Muscle layer of duodenum (tissue), 2 donors: Measurements from ENCODE around the gene MN1.

Experiments used
- H3K27ac ChIP-seq: one replicate; pipeline ENCODE4 v1.7.0; 2013; ENCODE audit warnings: mild to moderate bottlenecking, low read length
- H3K27me3 ChIP-seq: one replicate; pipeline ENCODE4 v1.7.0; 2013; ENCODE audit warnings: low read depth, mild to moderate bottlenecking, control low read depth, low read length
- H3K36me3 ChIP-seq, 2 donors: one replicate each; pipeline ENCODE4 v1.7.0; 2013; ENCODE audit warnings: low read length in 2 of 2, control low read depth in 1 of 2, mild to moderate bottlenecking in 1 of 2; ENCODE audit not compliant: insufficient read depth in 2 of 2, control insufficient read depth in 1 of 2
- H3K4me1 ChIP-seq, 2 donors: one replicate each; pipeline ENCODE4 v1.7.0; 2013; ENCODE audit warnings: low read length in 2 of 2, mild to moderate bottlenecking in 2 of 2, control low read depth in 1 of 2, moderate library complexity in 1 of 2; ENCODE audit not compliant: insufficient read depth in 2 of 2, control insufficient read depth in 1 of 2
- H3K4me3 ChIP-seq, 2 donors: one replicate each; pipeline ENCODE4 v1.7.0; 2013; ENCODE audit warnings: low read length in 2 of 2, low read depth in 1 of 2, mild to moderate bottlenecking in 1 of 2
- H3K9me3 ChIP-seq, 2 donors: one replicate each; pipeline ENCODE4 v1.7.0; 2013; ENCODE audit warnings: low read length in 2 of 2, control low read depth in 1 of 2, mild to moderate bottlenecking in 1 of 2; ENCODE audit not compliant: control insufficient read depth in 1 of 2
- donor health status: healthy.

The MN1 gene

GRCh38 chr22:27842201-27842600 is 40.6 kb upstream of the MN1 start:
- no peaks in the 10 kb centered on the region for H3K27me3 ChIP-seq
- no peaks in the 10 kb centered on the region for H3K9me3 ChIP-seq
- no peak overlapping the region for H3K4me3 ChIP-seq
- H3K4me1 ChIP-seq: peaks cover 0 to 21% of the 10 kb centered on the region in 2 donors
- H3K27ac ChIP-seq: no peak overlapping the region
- peaks cover 0 to 13% of the 10 kb centered on the region in 2 donors for H3K36me3 ChIP-seq

GRCh38 chr22:27840436-27840835 is 38.9 kb upstream of the MN1 start:
- Histone ChIP-seq H3K27ac (no peak overlapping the region), H3K9me3 (no peaks in the 10 kb centered on the region), H3K27me3 (no peaks in the 10 kb centered on the region), H3K36me3 (peaks cover 0 to 9% of the 10 kb centered on the region in 2 donors), H3K4me3 (no peak overlapping the region), H3K4me1 (peaks cover 0 to 18% of the 10 kb centered on the region in 2 donors)

GRCh38 chr22:27839057-27839660 is 37.6 kb upstream of the MN1 start:
- no peaks in the 10 kb centered on the region for H3K27me3 ChIP-seq
- H3K27ac ChIP-seq: no peak overlapping the region
- H3K9me3 ChIP-seq: no peaks in the 10 kb centered on the region
- H3K4me3 ChIP-seq: no peak overlapping the region
- H3K4me1 ChIP-seq: peaks cover 0 to 14% of the 10 kb centered on the region in 2 donors
- peaks cover 0 to 9% of the 10 kb centered on the region in 2 donors for H3K36me3 ChIP-seq

- no peak overlapping the region for H3K4me3 ChIP-seq
- H3K27ac ChIP-seq: no peak overlapping the region
- no peaks in the 10 kb centered on the region for H3K27me3 ChIP-seq
- no peaks in the 10 kb centered on the region for H3K9me3 ChIP-seq
- H3K4me1 ChIP-seq: no peaks in the 10 kb centered on the region
- peaks cover 0 to 6% of the 10 kb centered on the region in 2 donors for H3K36me3 ChIP-seq
Measured at GRCh38 chr22:27836181-27836580, 34.6 kb upstream of the MN1 start.

GRCh38 chr22:27835446-27835845 is 33.9 kb upstream of the MN1 start:
- Histone ChIP-seq H3K27me3 (no peaks in the 10 kb centered on the region), H3K27ac (no peak overlapping the region), H3K4me1 (no peaks in the 10 kb centered on the region), H3K36me3 (no peaks in the 10 kb centered on the region), H3K9me3 (no peaks in the 10 kb centered on the region), H3K4me3 (no peak overlapping the region)

GRCh38 chr22:27834364-27835185 is 33.0 kb upstream of the MN1 start:
- no peaks in the 10 kb centered on the region for H3K9me3 ChIP-seq
- no peaks in the 10 kb centered on the region for H3K36me3 ChIP-seq
- no peak overlapping the region for H3K4me3 ChIP-seq
- H3K27me3 ChIP-seq: no peaks in the 10 kb centered on the region
- no peak overlapping the region for H3K27ac ChIP-seq
- H3K4me1 ChIP-seq: no peaks in the 10 kb centered on the region

GRCh38 chr22:27833803-27834202 is 32.2 kb upstream of the MN1 start:
- H3K27me3 ChIP-seq: no peaks in the 10 kb centered on the region
- no peak overlapping the region for H3K4me3 ChIP-seq
- no peak overlapping the region for H3K27ac ChIP-seq
- no peaks in the 10 kb centered on the region for H3K36me3 ChIP-seq
- no peaks in the 10 kb centered on the region for H3K4me1 ChIP-seq
- H3K9me3 ChIP-seq: no peaks in the 10 kb centered on the region

GRCh38 chr22:27832606-27833005 is 31.1 kb upstream of the MN1 start:
- H3K36me3 ChIP-seq: no peaks in the 10 kb centered on the region
- H3K27ac ChIP-seq: no peak overlapping the region
- H3K4me3 ChIP-seq: no peak overlapping the region
- H3K27me3 ChIP-seq: no peaks in the 10 kb centered on the region
- H3K9me3 ChIP-seq: no peaks in the 10 kb centered on the region
- no peaks in the 10 kb centered on the region for H3K4me1 ChIP-seq

GRCh38 chr22:27829620-27830019 is 28.1 kb upstream of the MN1 start:
- no peaks in the 10 kb centered on the region for H3K36me3 ChIP-seq
- H3K9me3 ChIP-seq: no peaks in the 10 kb centered on the region
- H3K4me3 ChIP-seq: no peak overlapping the region
- no peak overlapping the region for H3K27ac ChIP-seq
- no peaks in the 10 kb centered on the region for H3K4me1 ChIP-seq
- H3K27me3 ChIP-seq: no peaks in the 10 kb centered on the region

- Histone ChIP-seq H3K36me3 (no peaks in the 10 kb centered on the region), H3K27ac (no peak overlapping the region), H3K4me1 (no peaks in the 10 kb centered on the region), H3K27me3 (no peaks in the 10 kb centered on the region), H3K9me3 (no peaks in the 10 kb centered on the region), H3K4me3 (no peak overlapping the region)
Measured at GRCh38 chr22:27827604-27828587, 26.3 kb upstream of the MN1 start.

GRCh38 chr22:27825174-27825573 is 23.6 kb upstream of the MN1 start:
- Histone ChIP-seq H3K4me3 (no peak overlapping the region), H3K27me3 (no peaks in the 10 kb centered on the region), H3K9me3 (no peaks in the 10 kb centered on the region), H3K27ac (no peak overlapping the region), H3K36me3 (no peaks in the 10 kb centered on the region), H3K4me1 (no peaks in the 10 kb centered on the region)
